ENCODE data around the gene KDM1B. TPM values are rescaled to one million over a fixed set of nuclear protein-coding genes. Genes with fewer than 3 reads are reported as not detected.

KDM1B gene, protein sequence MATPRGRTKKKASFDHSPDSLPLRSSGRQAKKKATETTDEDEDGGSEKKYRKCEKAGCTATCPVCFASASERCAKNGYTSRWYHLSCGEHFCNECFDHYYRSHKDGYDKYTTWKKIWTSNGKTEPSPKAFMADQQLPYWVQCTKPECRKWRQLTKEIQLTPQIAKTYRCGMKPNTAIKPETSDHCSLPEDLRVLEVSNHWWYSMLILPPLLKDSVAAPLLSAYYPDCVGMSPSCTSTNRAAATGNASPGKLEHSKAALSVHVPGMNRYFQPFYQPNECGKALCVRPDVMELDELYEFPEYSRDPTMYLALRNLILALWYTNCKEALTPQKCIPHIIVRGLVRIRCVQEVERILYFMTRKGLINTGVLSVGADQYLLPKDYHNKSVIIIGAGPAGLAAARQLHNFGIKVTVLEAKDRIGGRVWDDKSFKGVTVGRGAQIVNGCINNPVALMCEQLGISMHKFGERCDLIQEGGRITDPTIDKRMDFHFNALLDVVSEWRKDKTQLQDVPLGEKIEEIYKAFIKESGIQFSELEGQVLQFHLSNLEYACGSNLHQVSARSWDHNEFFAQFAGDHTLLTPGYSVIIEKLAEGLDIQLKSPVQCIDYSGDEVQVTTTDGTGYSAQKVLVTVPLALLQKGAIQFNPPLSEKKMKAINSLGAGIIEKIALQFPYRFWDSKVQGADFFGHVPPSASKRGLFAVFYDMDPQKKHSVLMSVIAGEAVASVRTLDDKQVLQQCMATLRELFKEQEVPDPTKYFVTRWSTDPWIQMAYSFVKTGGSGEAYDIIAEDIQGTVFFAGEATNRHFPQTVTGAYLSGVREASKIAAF
- total RNA-seq = 7.9 and 13.5 TPM in 2 replicates

DNA sequence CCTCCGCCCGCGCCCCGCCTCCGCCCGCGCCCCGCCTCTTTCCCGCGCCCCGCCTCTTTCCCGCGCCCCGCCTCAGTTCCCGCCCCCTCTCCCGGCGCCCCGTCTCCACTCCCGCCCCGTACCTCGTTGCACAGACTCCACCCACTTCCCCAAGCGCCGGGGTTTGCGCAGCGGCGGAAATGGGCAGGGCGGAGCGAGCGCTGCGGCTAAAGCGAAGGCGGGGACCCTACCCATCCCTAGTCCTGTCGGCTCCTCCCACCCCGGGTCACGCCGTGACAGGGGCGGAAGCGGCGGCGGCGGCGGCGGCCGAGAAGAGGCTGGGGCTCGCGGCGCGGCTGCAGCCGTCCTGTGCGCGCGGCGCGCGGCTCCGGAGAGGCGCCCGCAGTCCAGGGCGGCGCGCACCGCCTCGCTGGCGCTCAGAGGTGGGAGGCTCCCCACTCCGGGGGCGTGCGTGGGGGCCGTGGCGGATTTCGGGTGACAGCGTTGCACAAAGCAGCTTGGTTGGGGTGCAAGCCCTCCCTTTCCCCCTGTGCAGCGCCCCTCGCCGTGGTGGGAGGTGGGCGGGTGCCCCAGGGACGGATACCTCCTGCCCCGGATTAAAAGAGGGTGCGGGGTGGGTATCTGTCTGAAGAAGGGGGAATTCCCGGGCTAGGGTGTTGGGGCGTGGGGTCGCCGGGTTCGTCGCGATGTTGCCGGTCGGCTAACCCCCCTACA is at the start of gene KDM1B:
Gene KDM1B (plus strand): TSS at position 273 of the 714 bp plus-strand sequence. CDS start 4,474 bp downstream, outside the sequence.
- DNase-seq (ENCODE audit: extremely low read depth, low read depth, low spot score) = peak; percentile 68

DNA sequence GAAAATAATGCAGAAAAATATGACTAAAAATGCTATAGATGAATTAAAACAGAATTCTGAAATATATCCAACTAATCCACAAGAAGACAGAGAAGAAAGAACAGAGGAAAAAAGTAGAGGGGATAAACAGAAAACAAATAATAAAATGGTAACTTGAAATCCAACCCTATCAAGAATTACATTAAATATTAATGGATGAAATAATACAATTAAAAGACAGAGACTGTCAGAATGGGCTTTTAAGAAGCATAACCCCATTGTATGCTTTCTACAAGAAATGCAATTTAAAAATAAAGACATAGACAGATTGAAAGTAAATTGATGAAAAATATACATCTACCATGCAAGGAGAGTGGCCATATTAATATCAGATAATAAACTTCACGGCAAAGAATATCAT is 48.2 kb upstream of the KDM1B start:
- DNase-seq (ENCODE audit: extremely low read depth, low read depth, low spot score) = no peak

DNA sequence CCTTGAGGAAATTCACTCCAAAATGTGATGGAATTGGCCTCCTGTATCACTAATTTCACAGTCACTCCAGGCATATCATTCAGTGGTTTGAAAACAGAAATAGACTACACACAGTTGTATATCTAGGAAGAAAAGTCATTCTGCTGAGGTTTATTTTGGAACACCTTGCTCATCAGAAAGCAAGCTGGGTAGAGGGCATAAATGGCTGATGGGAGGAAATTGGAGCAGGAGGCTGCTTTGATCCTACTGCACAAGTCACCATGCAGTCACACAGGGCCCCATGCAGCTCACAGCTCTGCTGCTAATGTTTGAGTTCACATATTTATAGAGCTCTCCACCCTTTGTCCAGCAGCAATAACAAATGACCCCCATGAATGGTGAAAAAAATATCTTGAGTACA is 45.1 kb upstream of the KDM1B start:
- no peak for DNase-seq (ENCODE audit: extremely low read depth, low read depth, low spot score)

DNA sequence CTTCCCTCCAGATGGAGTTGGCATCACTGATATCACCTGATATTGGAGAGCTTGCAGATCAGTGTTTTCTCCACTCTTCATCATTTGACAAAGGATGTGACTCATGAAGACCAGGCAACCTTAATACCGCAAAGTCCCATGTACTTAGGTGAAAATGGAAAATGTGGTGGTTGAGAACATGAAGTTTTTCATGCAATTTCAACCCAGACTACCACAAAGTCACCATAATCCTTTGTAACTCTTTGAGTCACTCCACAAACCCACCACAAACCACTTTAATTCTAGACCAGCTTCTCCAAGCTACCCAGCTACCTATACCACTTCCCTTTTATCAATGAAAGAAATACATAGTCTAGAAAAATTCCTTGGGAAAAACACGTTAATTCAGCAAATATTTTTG is 39.9 kb upstream of the KDM1B start:
- no peak for DNase-seq (ENCODE audit: extremely low read depth, low read depth, low spot score)

DNA sequence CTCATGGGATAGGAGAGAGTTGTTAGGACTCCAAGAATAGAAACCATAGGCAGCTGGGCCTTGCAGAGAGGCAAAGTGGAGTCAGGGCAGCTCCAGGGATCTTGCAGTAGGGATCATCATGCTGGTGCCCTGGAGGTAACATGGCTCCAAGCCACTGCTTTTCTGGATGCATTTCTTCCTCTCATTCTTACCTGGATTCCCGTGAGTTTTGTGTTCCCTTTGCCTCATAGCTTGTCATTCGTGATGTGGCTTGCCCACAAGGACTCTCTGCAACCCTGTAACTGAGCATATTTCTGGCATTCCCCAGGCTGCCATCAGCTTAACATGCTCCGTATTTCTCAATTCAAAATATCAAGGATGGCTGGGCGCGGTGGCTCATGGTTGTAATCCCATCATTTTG is 38.1 kb upstream of the KDM1B start:
- DNase-seq (ENCODE audit: extremely low read depth, low read depth, low spot score) = no peak

DNA sequence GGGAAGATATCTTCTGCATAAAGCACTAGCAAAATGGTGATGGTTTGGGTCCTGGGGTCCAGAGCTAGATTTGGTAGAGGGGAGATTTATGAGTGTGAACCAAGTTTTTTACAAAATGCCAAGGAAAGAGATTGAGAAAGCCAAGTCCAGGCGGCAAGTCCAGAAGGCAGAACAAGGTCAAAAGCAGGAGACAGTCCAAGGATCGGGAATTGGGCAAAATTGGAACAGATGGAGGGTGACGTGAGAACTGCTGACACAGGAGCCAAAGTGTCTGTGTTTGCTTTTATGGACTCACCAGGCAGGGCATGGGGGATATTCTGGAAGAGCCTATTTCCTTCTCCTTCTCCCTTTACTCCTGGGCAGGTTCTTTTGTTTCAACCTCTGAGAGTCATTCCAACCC is 36.9 kb upstream of the KDM1B start:
- no peak for DNase-seq (ENCODE audit: extremely low read depth, low read depth, low spot score)

DNA sequence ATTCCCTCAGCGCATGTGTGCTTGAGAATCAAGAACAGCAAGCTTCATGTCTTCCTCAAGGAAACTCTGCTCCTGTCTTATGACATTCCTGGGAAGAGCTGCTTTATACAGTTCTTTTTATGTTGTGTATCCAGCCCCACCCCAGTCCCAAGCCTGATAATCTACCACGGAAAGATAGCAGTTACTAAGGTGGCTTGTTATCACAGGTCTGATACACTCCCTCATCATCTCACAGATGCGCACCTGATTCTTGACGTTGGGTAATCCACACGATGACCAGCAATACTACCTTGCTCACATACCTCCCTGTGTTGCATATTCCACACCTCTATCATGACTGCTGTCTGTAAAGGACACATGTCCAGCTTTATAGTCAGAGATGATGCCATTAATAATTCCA is 36.0 kb upstream of the KDM1B start:
- DNase-seq (ENCODE audit: extremely low read depth, low read depth, low spot score) = no peak

DNA sequence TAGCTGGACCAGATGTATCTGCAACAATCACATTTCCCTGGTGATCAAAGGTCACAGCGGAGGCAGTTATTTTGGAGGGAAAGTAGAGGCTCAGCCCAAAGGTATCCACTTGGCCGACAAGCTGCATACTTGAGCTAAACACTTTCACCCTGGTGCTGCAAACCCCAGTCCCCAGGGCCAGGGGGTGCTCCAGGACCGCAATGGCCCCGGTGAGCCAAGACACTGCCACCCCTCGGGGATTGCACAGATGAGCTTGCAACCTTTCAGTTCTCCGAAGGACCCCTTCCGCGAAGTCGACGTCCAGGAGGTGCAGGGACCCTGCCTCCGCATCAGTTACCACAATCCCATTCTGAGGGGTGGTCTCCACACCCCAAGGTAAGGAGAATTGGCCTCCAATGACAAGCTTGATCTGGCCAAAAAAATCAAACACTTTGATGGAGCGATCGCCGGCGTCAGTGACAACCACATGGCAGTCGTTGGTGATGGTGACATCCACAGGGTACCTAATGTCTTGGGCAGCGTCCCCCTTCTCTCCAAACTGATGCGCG is 33.6 kb upstream of the KDM1B start:
- DNase-seq (ENCODE audit: extremely low read depth, low read depth, low spot score) = no peak

DNA sequence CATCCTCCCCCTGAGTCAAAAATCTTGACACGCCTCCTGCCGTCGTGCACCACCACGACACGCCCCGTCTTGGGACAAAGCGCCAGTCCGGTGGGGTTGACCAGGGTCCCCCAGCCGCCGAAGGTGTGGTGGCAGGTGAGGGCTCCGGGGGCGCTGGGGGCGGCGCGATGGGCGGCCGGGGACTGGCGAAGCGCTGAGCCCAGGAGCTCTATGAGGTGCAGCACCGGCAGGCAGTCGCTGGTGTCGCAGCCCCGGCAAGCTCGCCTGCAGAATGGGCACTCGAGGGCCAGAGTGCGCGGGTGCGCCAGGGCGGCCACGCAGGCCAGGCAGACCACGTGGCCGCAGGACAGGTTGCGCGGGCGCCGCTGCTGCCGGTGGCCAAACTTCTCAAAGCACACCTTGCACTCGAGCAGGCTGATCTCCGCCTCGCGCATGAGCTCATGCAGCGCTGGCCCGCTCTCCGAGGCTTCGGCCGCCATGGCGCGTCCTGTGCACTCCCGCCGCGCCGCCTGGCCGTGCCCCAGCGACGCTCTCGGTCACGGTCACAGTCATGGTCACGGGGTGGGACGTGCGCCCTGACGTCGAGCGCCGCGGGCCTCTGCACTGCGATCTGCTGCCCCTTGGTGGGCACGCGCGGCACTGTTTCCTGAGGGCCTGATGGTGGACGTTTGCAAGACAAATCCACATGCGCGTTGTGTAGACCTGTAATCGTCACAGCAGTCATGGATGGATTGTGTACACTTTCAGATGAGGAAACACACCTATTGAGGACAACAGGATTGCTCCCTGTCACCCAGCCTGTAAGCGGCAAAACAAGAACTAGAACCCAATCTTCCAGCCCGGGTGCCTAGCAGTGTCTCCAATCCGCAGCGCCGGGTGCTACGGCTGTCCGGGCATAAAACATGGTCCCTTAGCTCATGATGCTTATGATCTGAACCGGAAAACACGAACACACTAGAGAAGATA is 32.8 kb upstream of the KDM1B start, which contains the start of gene NHLRC1:
Gene NHLRC1 (minus strand): TSS at position 550 of the 966 bp plus-strand sequence. CDS start 71 bp downstream, at position 479.
- DNase-seq (ENCODE audit: extremely low read depth, low read depth, low spot score) = peak; percentile 33

DNA sequence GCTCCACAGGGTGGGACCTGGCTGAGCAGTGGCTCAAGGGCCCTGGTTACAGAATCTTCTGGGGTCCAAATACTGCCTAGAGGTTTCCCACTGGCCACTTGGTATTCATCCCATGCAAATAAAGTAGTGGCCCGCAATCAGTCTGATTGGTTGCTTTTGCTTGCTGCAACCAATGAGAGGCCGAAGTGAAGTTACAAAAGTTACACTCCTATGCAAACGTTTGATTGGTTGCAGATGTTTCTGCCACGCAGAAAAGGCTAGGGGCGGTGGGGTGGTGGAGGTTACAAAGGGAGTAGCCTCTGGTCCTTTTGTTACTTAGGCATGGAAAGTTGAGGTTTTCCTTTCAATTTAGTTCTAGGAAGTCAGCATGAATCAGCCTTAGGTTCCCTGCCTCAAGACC is 29.1 kb upstream of the KDM1B start:
- no peak for DNase-seq (ENCODE audit: extremely low read depth, low read depth, low spot score)

DNA sequence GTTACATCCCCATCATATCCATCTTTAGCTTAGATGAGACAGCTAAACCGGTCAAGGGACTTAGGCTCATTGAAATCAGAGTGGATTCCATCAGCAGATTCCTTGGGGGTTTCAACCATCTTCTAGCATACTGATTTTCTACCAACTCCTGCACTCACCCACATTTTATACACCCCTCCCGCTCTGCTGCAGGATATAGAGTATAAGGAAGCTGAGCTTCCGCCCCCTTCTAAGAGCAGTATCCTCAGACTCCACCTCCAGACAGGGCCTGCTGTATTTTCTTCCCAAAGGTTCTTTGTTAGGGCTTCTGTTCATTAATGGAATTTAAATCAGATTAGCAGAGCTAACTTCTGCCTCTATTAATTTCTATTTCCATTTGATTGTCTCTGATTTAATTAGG is 22.9 kb upstream of the KDM1B start:
- no peak for DNase-seq (ENCODE audit: extremely low read depth, low read depth, low spot score)

DNA sequence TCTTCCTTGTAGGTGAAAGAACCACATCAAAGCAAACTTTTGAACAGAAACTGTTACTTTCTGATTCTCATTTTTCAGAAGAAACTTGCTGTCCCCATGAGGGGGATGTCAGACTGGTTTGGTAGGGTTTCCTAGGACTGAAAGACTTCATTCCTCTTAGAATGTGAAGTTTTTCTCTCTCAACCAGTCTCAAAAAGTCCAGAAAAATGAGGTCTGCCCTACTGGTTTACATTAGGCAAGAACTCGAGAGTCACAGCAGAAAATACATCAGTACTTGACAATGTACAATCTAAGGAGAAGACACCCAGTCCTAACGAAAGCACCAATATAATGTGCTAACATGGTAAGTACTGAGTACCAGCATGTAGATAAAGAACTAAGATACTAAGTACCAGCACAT is 20.1 kb upstream of the KDM1B start:
- DNase-seq (ENCODE audit: extremely low read depth, low read depth, low spot score) = no peak

DNA sequence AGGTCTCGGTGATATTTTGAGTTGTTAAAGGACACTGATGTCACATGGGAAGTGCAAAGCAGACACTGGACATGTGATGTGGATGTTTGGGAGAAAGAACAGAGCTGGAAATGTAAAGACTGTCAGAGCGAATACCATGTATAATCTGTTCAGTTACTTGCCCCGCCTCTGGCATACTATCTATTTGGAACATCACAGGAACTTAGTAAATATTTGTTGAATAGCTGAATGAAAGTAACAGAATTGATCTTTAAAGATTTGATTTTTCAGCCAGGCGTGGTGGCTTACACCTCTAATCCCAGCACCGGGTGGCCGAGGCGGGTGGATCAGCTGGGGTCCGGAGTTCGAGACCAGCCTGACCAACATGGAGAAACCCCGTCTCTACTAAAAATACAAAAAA is 19.0 kb upstream of the KDM1B start:
- no peak for DNase-seq (ENCODE audit: extremely low read depth, low read depth, low spot score)

DNA sequence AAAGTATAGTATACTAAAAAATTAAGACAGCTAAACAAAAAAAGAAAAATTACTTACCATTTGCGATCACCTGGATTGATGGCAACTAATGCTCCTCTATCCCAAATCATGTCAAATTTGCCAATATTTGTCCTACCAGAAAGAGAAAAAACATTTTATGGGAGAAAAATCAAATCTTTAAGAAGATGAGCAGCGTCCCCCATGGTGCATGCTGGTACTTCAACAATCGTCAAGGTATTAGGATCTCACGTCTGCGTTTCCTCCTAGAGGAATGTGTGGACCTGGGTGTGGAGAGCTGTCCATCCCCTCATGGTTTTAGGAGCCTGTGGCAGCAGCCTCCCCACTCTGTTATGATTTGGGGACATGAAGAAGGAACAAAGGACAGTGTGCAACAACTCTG is 16.3 kb upstream of the KDM1B start:
- no peak for DNase-seq (ENCODE audit: extremely low read depth, low read depth, low spot score)

DNA sequence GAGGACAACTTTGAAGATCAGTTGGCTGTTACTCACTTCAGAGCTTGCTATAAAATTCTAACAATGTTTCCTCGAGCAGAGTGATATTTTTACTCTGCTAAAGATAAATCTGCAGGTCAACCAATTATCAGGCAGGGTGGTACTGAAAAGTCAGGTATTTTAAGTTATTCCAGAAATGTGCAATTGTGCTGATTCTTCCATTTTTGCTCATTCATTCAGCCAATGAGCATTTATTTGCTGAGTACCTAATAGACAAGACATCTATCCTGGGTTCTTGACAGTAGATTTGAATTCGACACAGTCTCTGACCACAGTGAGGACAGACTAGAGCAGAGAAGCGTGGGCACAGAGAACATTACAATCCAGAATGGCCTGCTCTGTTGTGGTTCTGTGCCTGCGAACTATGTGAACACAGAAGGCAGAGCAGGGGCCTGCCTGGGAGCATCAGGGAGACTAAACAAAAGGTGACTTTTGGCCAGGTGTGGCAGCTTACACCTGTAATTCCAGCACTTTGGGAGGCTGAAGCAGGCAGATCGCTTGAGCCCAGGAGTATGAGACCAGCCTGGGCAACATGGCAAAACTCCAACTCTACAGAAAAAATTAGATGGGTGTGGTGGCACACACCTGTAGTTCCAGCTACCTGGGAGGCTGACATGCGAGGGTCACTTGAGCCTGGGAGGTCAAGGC is 15.1 kb upstream of the KDM1B start:
- DNase-seq (ENCODE audit: extremely low read depth, low read depth, low spot score) = no peak

DNA sequence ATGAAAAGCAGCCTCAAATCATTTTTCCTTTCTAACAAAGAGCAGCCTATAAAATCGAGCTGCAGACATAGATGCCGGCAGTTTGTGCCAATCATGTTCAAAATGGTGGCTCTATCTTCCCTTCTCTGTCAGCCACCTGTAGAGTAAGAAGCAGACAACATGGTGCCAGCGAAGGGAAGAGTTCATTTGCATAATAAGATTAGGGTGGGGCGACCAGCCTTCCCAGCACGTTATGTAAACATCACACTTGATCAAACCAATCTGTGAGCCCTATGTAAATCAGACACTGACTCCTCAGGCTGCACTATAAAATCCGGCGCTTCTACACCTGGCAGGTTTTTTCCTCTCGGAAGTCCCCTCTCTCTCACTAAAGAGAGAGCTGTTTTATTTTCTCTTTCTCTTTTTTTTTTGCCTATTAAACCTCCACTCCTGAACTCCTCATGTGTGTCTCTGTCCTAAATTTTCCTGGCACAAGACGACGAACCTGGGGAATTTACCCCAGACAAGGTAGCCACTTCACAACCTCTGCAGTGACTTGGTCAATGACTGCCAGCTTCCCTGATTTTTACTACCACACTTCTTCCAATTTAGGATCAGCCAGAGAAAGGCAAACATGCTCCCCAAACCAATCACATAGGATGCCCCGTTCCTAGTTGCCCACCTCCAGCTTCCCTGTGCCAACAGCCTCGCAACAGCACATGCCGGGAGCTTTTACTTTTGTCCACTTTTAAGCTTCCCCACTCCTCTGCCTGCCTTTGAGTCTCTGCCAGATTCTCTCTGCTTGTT is 13.2 kb upstream of the KDM1B start:
- DNase-seq (ENCODE audit: extremely low read depth, low read depth, low spot score) = no peak

DNA sequence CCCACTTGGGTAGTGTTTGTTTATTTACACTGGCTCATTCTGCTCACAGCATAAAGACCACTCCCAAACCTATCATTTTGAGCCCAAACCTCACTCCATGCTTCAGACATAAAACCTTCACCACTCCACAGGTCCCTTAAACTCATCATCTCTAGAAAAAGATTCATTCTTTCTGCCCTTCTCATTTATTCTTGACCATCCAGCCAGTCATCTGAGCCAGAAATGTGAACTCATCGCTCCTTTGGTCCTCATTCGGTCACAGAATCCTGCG is 12.7 kb upstream of the KDM1B start:
- DNase-seq (ENCODE audit: extremely low read depth, low read depth, low spot score) = no peak

DNA sequence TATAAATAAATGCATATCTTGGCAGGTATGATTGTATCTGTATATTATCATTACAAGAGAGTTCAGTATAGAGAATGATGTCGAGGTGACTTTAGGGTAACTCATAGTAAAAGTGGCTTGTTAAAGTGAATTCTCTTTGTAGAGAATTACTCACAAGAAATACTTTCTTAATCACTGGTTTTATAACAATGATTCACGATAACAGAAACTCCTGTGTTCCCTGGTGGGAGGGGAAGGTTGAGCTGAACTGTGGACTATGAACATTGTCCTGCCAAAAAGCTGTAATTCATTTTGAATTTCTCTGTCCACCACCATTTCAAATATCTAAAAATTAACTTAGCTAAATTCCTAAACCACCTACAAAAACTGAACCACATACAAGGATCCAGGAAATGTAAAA is 8.1 kb upstream of the KDM1B start:
- no peak for DNase-seq (ENCODE audit: extremely low read depth, low read depth, low spot score)

DNA sequence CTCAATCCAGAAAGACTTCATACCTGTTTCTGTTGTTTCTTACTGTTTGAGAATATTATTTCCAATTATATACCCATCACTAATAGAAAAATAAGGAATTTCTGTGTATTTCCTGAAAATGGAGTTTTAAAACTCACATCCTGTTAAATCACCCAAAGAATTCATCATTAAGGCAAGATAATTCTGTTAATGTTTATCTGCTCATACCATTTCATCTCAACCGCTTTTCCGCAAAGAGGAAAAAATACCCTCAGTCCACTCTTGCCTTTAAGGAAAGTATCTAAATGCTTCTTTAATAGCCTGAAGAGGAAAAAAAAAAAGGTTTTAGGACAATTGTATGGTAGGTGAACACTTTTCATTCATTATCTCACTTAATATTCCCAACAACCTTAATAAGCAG is 7.6 kb upstream of the KDM1B start:
- DNase-seq (ENCODE audit: extremely low read depth, low read depth, low spot score) = no peak
